Retina (tissue), 1 donor: Measurements from ENCODE around the gene GRK5.
A peak's percentile ranks its signal among the peaks of the same experiment; 100 is the strongest.

Source experiments
- DNase-seq: peaks from one replicate; pipeline ENCODE4 v3.0.0-alpha.2; 2016

GRK5 gene

DNA sequence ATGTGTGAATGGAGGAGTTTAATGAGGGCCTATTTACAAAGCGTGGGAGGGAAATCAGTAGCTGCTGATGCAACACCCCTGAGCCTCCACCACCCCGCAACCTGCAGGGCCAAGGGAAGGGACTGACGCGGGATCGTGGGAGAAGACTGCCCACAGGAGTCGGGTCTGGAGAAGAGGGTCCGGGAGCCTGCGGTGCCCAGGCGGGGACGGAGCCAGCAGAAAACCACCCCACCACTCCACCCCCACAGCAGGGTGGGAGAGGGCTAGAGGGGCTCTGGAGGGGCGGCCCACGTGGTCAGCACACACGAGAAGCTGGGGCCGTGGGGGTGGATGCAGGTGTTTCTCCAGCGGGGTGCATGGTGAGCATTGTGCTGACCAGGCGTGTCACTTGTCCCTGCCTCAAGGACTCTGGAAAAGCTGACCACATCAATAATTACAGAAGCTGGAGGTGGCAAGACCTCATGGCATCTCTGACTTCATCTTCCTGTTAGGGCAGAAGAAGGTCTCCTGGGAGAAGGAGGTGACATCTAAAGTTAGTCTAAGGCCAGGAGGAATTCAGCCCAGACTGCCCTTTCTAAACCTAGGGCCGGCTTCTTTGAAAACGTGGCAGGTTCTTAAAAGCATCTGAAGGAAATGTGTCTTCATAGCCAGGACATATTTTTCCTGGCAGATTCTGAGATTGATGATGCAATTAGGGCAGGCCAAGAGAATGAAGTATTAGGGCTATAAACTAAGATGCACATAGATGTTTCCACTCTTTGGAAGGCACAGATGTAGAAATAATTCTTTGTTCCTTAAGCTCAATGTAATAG is 184.3 kb downstream of the GRK5 start:
- no peak for DNase-seq

DNA sequence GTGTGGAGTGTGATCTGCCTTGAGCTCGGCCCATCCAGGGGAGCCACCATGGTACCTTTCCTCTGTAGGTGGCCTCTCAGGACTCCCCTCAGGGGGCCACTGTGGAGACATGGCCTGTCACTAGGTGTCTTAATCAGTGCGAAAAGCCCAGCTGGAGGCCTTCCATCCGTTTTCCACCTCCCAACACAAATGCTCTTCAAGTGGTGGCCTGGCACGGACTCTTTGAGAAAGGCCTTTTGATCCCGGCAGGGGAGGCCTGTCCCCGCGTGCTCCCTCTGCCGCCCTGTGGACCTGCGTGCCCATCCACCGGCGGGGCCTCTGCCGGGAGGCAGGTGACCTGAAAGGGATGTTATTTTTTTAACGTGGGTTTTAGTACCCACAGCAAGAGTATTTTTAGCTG is 185.6 kb downstream of the GRK5 start:
- DNase-seq = no peak

DNA sequence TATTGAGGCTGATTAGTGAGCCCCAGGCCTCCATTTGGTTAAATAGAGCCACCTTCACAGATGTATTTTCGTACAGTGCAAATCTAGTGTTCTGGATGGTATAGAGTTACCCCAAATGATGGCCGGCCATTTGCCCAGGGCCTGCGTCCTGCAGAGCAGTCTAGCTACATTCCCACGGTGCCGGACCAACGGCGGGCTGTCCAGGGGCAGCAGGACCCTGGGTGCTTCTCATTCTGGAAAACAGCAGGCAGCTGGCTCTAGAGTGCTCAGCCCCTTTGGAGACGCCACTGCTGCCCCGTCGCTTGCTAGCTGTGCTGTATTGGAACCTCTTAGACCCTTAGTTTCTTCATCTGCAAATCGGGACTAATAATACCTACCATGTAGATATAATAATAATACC is 186.1 kb downstream of the GRK5 start:
- no peak for DNase-seq

DNA sequence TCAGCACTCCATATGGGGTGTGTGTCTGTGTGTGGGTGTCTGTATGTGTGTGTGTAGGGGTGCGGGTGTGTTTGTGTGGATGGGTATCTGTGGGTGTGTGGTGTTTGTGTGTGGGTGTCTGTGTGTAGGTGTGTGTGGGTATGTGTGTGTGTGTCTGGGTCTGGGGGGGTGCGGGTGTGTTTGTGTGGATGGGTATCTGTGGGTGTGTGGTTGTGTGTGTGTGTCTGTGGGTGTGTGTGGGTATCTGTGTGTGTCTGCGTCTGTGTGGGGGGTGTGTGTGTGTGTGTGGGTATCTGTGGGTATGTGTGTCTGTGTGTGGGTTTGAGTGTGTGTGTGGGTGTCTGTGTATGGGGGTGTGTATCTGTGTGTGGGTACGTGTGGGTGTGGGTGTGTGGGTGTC is 186.5 kb downstream of the GRK5 start:
- no peak for DNase-seq

DNA sequence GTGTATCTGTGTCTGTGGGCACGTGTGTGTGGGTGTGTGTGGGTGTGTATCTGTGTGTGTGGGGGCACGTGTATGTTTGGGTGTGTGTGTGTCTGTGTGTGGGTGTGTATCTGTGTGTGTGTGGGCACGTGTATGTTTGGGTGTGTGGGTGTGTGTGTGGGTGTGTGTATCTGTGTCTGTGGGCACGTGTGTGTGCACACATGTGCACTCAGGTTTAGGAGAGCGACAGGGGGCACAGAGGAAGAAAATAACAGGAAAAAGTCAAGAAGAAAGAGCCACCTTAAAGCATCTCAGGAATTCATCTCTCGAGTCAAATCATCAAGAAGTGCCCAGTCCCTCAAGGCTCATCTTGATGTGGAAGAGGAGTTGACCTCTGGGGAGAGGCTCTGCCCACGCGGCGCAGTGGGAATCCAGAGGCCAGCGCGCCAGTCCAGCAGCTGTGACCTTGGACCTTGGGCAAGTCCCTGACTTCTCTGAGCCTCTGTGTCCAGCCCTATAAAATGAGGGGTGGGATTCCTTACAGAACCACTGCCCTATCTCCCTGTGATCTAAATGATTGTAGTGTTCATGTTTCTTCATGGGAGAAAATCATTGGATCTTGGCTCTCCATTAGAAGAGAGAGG is 187.4 kb downstream of the GRK5 start:
- no peak for DNase-seq

DNA sequence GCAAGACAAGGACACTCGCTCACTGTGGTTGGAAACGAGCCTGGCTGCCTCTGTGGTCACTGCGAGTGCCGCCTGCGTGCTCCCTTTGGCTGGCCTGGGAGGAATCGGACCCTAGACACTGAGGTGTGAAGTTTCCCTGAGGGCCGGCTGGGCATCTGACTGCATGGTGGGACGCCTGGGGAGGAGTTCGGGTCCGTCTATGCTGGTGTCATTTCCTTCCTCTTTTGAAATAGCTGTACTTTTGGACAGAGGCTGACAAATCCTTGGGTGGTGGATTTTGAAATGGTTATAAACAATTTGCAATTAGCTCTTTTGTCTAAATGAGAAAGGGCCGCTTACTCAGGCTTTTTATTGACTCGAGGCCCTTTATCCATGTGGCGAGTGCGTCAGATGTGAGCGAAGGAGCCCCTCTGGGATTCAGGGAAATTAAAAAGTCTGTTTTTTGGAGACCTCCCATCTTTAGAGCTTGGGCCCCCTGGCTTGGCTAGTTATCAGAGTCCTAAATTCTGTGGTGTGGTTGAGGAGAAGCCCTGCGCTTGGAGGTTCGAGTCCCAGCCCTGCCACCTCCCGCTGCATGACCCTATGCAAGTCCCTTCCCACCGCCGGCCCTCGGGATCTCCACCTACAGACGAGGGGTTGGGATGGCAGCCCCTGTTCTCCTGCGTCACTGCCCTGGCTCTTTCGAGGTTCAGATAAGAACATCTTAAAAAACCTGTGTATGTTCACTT is 188.1 kb downstream of the GRK5 start:
- DNase-seq = no peak

DNA sequence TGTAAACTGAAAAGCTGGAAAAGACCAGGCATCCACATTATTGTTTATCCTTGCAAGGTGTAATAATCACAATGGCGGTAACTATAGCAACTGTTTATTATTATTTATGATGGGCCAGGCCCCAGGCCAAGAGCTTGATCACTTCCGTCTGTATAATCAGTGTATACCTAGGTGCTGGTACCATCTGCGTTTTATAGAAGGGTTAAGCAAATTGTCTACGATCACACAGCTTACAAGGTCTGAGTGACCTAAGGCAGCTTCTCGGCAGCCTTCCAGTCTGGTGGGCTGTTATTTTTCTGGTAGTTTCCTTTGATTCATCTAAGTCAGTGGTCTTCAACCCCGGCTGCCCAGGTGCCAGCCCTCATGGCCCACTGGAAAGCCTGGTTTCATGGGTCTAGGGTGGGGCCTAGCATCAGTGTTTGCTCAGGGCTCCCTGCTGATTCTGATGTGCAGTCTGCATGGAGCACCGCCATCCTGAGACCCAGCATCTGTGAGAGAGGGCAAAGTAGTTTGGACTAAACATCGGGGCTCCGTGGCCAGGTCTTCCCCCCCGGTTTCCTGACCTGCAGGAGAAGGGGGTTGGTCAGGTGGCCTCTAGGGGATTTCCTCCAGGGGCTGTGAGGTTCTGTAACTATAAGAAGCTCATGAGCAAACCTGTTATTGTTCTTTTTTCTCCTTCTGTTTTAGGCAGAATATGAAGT is 188.8 kb downstream of the GRK5 start:
- no peak for DNase-seq

DNA sequence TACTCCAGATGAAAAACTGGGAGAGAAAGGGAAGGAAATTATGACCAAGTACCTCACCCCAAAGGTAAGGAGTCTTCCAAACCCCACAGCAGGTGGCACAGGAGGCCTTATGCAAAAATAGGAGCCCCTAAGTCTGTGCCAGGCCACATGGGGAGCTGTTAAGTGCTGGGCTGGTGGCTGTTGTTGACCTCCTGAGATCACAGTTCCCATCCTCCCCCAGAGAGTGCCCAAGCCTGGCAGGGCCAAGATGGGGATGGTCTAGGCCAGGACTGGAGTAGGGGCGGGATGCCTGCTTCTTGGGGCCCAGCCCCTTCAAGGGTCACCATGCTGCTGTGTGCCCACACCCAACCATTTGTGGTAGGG is 189.3 kb downstream of the GRK5 start:
- DNase-seq = no peak

DNA sequence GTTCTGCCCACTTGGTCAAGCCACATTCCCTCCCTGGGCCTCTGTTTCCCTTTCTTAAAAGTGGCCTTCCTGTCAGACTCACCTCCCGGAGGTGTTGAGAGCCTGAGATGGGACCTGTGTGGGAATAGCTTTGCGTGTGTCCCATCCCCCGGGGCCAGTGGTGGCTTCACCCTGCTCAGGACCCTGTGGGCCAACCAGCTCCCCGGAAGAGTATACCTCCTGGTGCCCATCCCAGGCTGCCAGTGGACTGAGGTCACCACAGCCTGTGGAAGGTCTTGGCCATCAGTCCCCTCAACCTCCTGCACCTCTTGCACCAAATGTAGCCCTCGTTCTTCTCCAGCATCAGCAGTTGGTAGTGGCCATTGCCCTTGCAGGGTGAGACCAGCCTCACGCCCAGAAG is 190.0 kb downstream of the GRK5 start:
- no peak for DNase-seq

DNA sequence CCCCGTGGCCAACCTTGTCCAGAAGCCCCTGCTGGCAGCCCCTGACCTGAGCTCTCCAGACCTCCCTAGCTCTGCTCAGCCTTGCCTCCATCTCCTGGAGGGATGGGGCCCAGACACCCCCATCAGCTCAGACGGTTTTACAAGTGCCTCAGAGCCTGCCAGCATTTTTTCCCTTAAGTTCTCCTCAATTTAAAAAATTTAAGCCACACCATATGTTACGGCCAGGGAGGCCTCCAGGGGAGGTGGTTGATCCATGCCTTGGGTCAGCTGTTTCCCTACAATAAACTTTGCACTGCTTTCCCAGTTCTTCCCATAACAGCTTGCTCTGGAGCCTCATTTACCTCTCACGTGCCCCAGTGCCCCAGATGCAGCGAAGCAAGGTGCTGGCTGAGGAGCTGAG is 191.6 kb downstream of the GRK5 start:
- DNase-seq = no peak

DNA sequence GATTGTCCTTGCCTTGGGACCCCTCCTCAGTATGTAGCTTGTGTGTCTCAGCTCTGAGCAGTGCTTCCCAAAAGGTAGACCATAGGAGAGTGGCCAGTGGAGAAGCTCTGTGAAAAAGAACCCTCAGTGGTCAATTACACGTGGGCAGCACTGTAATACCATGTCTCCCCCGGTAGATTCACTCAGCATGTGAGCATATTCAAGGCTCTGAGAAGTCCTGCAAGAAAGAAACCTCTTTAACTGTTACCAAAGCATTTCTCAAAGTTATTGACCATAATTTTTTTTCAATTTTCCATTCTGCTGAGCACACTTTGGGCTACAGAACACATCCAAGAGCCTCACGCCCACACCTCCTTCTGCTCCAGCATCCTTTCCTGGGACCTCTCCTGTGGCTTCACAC is 192.1 kb downstream of the GRK5 start:
- no peak for DNase-seq

DNA sequence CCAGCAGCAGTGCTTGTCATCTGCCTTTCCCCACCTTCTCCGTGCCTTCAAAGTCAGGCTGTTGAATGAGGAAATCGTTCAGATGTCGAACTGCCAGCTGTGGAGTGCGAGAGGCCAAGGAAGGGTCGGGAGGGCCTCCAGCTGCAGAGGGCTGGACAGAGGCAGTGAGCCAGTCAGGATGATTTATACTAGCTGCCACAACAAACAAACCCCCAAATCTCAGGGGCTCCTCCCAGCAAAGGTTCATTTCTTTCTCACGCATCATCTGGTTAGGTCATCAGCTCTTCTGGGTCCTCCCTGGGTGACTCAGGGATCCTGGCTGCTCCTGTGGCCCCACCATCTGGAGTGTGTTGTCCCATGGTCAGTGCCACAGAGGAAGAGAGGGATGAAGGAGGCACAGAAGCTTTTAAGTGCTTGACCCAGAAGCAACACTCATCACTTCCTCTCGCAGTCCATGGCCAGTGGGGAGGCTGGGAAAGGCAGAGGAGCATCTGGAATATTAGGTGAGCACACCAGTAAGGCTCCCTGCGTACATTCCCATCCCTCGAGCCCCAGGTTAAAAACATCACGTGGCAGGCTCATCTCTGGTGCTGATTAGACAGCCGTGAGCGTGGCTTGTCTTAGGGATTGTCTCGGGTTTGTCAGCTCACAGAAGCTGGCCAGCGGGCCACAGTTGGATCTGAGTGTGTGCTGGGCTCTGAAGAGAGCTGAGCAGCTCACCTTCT is 194.5 kb downstream of the GRK5 start:
- DNase-seq = no peak

DNA sequence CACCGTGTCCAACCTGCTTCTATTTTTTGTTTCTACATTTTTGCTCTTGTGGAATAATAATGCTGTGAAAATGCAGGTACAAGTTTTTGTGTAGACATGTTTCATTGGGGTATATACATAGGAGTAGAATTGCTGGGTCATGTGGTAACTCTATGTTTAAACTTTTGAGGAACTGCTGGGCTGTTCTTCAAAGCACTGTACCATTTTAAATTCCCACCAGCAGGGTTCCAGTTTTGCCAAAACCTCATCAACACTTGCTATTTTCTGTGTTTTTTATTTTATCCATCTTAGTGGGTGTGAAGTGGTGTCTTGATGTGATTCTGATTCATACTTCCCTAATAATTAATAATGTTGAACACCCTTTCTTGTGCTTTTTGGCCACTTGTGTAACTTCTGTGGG is 196.6 kb downstream of the GRK5 start:
- no peak for DNase-seq

DNA sequence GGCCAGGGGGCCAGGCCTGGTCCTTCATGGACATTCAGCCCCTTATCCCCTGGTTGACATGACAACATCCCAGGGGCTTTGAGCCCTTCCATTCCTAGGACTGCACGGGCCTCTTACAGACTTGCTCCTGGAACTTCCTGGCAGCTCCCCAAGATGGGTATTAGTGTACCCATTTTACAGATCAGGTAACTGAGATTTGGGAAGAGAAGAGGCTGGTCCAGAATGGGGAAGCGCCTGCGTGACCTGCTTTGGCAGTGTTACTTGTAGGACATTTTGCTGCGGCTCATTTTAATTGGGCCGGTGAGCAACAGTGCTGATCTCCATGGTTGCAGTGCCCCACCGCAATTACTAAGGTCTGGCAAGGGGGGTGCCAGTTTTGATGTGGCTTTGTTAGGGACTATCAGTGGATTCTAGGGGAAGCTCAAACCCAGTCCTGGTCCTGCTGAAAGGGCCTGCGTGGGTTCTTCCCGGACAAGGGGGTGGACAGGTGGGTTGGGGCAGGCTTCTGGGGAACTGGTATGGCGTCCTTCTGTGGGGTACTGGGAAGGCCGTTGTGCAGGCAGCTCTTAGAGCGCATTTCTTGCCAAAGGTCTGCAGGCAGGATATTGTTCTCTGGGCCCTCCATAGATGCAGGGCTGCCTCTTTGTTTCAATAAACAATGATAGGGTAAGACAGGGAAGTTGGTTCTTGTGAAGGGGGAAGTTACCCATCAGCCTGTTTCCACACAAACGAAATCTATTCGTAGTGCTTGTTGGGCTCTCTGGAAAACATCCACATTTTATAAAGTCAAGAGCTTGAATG is 197.5 kb downstream of the GRK5 start:
- no peak for DNase-seq

DNA sequence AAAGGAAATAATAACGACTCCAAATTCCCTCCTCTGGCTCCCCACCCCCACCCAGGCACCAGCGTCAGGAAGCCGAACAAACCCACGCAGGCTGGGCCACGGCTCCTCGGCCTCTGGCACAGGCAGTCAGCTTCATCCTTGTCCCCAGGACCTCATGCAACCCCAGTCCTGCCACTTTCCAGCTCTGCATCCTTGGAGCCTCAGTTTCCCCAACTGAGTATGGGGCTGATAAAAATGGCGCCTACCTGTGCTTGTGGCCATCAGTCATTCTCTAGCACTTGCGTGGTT is 198.1 kb downstream of the GRK5 start:
- DNase-seq = no peak

DNA sequence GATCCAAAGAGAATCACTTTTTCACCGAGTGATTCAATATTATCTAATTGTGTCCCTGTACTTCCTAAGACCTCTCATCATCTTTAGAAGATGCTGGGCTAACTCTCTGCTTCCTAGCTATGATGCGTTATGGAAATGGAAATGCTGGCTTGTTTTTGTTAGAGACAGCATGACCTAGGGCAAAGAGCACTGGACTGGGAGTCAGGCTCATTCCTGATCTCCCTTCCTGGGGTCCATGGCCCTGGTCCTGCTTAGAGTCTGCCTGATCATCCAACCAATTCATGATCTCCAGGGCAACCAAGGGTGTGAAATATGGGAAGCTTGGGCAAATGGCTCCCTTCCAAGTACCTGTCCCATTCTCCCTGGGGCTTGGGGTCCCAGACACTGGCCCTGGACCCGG is 198.8 kb downstream of the GRK5 start:
- no peak for DNase-seq

DNA sequence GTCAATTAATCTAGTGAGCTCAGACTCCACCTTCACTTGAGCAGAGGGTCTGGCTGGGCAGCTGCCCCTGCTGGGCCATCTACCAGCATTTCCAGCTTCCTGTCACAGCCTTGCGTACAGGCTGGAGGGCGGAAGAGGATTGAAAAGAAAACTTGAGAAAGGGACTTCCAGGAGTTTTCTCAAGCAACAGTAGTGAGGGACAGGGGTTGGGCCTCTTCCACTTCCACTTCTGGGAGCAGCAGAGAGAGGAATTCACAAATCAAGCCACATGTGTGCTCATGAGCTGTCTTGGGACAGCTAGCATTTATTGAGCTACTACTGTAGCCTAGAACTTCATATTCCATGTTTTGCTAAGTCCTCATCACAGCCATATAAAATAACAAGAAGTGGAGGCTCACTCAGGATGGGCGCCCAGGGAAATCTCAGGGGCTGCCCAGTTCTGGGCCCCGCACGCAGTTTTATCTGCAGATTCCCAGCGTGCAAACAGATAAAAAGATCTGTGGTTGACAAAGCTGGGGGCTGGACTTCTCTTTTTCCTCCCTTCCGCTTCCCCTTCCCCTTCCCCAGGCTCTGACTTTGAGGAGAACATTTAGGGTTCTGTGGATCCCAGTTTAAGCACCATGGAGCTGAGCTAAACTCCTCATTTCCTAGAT is 199.4 kb downstream of the GRK5 start:
- no peak for DNase-seq

DNA sequence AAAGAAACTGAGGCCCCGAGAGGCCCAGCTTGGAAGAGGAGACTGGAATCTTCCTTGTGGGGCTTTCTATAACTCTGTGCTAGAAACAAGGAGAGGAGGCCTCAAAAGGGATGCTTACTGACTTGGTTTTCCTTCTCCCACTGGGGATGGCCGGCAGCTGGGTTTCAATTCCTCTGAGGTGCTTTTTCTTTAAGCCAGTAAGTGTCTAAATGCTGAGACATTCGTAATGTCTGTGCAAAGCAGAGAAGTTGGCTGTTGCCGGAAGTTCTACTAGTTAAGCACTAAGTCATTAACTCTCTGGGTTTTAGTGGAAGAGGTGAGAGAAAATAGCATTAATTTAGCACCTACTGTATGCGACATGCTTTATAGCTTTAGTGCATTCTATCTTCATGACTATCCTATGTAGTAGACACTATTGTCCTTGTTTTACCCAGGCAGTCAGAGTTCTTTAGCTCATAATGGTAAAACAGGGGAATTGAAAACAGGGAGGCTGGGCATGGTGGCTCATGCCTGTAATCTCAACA is 199.9 kb downstream of the GRK5 start:
- DNase-seq = no peak

DNA sequence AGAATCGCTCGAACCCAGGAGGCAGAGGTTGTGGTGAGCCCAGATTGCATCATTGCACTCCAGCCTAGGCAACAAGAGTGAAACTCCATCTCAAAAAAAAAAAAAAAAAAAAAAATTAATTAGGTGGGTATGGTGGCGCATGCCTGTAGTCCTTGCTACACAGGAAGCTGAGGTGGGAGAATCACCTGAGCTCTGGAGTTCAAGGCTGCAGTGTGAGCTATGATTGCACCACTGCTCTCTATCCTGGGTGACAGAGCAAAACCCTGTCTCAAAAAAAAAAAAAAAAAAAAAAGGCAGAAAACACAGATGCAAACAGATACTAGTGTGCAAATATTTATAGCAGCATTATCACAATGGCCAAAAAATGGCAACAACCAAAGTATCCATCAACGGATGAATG is 200.7 kb downstream of the GRK5 start:
- no peak for DNase-seq

DNA sequence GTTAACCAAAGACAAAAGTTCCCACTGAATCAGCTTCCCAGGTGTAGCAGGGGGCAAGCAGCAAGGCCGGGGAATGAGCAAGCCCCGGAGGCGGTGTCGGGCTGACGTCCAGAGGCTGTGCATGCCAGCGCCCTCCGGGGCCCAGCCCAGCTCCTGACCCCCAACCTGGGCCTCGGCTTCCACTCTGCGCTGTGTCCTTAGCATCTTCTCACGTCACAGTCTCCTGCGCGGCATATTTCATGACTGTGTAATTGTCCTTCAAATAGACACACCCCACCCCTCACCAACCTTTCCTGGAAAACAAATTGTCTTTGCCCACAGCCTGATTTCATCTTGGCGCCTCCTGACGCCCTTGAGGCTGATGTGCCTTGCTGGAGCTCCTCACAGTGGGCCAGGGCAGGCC is 201.6 kb downstream of the GRK5 start:
- DNase-seq = no peak

DNA sequence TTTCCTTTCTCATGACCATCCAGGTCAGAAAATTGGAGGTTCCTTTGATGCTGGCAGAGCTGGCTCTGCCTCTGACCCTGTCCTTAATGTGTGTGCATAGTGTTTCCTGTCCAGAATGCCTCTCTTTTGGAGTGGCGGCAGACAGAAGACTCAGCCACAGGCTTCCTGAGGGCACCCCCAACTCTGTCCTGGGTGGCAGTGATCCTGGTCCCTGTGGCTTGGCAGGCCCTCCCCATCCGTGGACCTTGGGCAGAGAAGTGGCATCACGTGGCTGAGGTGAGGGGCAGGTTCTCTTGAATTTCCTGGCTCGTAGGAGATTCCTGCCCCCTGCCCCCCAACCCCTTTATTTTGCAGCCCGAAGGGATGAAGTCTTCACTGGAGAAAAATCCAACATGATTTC is 202.0 kb downstream of the GRK5 start:
- DNase-seq = no peak

DNA sequence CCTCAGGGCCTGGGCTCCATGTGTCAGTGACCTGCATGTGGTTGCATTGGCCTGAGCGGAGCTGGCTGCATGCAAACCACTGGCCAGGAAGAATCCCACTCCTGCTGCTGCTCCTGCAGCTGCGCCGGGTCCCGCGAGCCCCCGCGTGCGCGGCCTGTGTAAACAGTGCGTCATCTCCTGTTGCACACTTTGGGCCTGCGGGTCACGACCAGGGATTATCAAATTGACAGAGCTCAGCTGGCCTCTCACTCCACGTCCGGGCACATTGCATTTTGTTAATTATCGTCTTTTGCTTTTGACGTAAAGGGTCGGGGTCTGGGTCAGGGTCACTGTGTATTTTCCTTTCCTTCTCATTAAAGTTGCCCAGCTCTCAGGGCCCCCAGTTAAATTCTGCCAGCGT is 202.5 kb downstream of the GRK5 start:
- peak; percentile 68 for DNase-seq
